NCI-H2196 (cell line): ENCODE data around the gene ADAT1.

Source experiments
- DNase-seq: peaks from one replicate; lab custom pipeline; 2025; ENCODE audit not compliant: unreplicated experiment; lab: John Stamatoyannopoulos, UW

ADAT1 gene, protein sequence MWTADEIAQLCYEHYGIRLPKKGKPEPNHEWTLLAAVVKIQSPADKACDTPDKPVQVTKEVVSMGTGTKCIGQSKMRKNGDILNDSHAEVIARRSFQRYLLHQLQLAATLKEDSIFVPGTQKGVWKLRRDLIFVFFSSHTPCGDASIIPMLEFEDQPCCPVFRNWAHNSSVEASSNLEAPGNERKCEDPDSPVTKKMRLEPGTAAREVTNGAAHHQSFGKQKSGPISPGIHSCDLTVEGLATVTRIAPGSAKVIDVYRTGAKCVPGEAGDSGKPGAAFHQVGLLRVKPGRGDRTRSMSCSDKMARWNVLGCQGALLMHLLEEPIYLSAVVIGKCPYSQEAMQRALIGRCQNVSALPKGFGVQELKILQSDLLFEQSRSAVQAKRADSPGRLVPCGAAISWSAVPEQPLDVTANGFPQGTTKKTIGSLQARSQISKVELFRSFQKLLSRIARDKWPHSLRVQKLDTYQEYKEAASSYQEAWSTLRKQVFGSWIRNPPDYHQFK

GRCh38 chr16:75622761-75623605, at the start of gene ADAT1:
Gene ADAT1 (minus strand): TSS chr16:75623281. CDS start chr16:75620799, 2,482 bp downstream.
- peak; percentile 93 for DNase-seq

DNA sequence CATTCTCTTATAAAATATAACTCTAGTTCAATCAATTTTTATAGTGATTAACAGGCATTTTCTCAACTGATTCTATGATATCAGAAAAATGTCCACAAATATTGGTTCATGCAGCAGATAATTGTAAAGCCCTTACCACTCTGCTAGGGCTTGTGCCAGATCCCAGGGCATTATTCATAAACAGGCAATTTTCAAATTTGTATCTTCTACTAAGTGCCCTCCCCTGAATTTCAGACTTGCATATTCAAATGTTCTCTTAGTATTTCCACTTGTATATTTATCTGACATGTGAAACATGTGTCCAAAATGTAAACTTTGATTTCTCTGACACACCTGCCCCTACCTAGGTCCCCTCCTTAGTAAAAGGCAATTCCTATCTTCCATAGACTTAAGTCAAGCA, 44.4 kb upstream of the ADAT1 start:
- no peak for DNase-seq

GRCh38 chr16:75660726-75661302, 37.7 kb upstream of the ADAT1 start:
- DNase-seq, result no peak

GRCh38 chr16:75660321-75660720, 37.2 kb upstream of the ADAT1 start:
- DNase-seq, result no peak

DNA sequence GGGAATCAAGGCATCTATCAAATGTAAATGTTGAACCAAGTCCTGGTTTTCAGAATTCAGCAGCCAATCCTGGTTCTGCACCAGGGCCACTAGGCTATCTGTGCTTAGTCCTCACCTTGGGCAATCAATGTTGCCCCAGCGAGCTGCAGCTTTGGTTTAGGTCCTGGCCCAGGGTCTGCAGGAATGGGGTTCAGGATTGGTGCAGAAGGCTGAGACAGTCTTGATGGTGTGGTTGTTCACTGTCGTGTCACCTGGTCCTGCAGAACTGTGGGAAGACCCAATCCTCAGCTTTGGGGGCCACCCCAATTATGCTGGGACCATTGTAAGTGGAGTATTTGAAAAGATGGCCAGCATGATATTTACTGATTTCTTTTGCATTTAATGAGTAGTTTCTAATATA, 35.1 kb upstream of the ADAT1 start:
- no peak for DNase-seq

DNA sequence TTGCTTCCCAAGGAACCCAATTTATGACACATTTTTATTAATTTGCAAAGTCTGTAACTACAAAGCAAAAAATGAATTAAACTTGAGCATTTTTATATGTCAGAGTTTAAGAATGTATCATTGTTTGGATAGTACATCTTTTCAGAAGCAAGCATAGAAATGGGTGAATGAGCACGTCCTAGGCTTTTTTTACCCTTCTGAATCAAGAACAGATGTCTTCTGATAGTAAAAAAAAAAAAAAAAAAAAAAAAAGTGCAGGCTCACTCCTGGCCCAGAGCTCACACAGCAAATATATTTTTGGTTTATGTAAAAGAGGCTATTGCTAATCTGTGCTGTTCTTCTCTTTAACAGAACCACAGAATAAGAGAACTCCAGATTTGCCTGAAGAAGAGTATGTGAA, 30.8 kb upstream of the ADAT1 start:
- no peak for DNase-seq

DNA sequence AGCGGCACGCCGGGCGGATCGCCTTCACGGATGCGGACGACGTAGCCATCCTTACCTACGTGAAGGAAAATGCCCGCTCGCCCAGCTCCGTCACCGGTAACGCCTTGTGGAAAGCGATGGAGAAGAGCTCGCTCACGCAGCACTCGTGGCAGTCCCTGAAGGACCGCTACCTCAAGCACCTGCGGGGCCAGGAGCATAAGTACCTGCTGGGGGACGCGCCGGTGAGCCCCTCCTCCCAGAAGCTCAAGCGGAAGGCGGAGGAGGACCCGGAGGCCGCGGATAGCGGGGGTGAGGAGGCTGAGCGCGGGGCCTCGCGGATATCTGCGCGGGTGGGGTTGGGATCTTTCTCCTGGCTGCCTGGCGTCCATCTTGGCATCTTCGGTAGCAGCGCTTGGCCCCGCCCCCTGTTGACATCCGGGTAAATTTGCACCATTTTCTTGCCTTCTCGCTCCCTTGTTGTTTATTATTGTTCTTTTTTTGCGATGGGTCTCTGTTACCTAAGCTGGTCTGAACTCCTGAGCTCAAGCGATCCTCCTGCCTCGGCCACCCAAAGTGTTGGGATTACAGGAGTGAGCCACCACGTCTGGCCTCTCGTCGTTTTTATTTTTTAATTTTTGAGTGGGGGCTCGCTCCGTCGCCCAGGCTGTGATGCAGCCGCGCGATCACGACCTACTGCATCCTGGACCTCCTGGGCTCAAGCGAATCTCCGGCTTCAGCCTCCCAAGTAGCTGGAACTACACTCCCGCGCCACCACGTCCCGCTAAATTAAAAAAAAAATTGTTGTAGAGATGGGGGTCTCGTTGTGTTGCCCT, 25.4 kb upstream of the ADAT1 start:
- DNase-seq, result peak; percentile 58

- DNase-seq, result peak; percentile 81
These were observed 24.6 kb upstream of the ADAT1 start, which contains the start of the genes KARS1 and TERF2IP for GRCh38 chr16:75647492-75648264. Gene KARS1 (minus strand): TSS chr16:75647665. CDS start chr16:75647639, 26 bp downstream. Gene TERF2IP (plus strand): TSS chr16:75647773. CDS start chr16:75647883, 110 bp downstream.

DNA sequence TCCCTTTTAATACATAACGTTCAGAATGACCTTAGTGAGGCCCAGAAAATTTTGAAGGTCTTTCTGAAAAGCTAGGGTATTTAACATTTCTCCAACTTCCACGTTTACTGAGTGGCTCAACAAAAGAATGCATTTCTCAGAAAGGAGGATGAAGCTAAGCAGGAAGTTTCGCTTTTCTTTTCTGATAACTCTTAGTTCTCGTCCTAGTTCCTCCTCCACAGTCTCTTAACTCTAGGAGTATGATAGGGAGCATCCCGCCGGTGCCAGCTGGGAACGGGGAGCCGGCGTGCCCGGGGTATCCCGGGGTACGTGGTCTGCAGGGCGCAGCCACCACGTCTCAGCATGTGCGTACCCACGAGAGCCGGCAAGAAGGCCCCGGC, 24.0 kb upstream of the ADAT1 start:
- no peak for DNase-seq

- DNase-seq, result no peak
These were observed 21.3 kb upstream of the ADAT1 start for GRCh38 chr16:75644240-75645012.

DNA sequence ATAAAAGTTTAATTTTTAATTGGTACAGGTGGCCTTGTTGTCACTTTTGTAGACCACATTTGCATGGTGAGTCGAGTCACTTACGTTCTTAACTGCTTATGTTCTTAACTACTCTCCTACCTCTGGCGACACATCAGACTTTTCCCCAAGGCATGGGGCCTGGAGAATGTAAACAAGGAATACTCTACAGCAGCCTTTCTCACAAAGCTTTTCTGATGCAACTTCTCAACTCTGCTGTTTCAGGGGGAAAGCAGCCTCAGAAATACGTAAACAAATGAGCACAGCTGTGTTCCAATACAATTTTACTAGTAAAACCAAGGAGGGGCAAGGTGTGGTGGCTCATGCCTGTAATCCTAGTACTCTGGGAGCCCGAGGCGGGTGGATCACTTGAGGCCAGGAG, 17.5 kb upstream of the ADAT1 start:
- no peak for DNase-seq

DNA sequence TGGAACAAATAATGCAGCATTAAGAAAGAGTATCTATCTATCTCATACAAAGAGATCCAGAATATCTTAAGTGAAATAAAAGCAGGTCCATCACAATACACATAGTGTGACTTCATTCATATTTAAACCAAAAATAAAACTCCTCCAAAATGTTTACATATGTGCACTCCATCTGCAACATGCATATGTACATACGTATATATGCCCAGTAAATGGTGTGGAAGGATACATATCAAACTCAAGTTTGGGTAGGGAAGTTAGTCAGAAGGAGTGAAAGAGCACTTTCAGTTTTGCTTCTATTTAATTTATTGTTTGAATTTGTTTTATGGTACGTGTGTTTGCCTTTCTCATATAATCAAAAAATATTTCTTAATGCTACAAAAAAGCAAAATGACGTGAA, 12.0 kb upstream of the ADAT1 start:
- no peak for DNase-seq

- DNase-seq, result peak; percentile 26
These were observed 9.8 kb upstream of the ADAT1 start for GRCh38 chr16:75632857-75633256.

GRCh38 chr16:75630052-75630451, 7.0 kb upstream of the ADAT1 start:
- DNase-seq, result no peak

DNA sequence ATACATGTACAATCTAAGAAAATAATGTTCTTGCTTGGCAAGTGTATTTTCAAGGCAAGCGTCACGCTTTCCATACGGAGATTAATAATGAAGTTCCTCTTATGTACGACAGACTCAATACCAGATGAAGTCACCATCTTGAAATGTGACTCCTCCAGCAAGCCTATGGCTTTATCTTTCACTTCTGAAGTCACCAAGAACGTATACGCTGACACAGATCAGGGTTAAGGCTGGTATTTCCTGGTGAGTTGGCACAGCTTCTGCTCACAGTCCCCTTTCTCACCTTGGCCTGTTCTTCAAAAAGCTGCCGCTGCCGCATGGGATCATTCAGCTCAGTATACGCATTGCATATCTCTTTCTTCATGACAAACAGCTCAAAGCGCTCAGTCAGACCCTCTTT, 6.1 kb upstream of the ADAT1 start:
- DNase-seq, result no peak

GRCh38 chr16:75628351-75628750, 5.3 kb upstream of the ADAT1 start:
- no peak for DNase-seq

- no peak for DNase-seq
These were observed 4.8 kb upstream of the ADAT1 start for GRCh38 chr16:75627851-75628250.

DNA sequence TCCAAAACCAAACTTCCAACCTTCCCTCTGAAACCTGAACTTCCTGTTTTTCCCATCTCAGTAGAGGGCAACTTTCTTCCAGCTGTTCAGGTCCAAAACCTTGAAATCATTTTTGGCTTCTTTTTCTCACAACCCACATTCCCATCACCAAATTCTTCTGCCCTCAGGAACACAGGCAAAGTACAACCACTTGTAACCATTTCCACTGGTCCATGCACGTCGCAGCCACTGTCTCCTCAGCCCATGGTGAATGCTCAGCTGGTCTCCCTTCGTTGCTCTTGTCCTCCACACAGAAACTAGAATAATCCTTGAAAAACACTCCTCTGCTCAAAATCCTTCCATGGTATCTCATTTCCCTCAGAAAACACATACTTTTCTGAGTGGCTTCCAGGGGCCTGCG, 3.7 kb upstream of the ADAT1 start:
- DNase-seq, result no peak

GRCh38 chr16:75624921-75625334, 1.8 kb upstream of the ADAT1 start:
- no peak for DNase-seq
